SK-N-SH treated with all-trans-retinoic acid at 6 μM for 48 hours (cell line): ENCODE data around the gene CSF2RB.

Experiments
- ARNTL ChIP-seq: fragments of 450-650 bp; formaldehyde crosslinking; IDR thresholded peaks from 2 replicates; pipeline ENCODE4 v1.5.0; 2020; ENCODE audit warnings: low read depth, mild to moderate bottlenecking, moderate library complexity, borderline replicate concordance
- CSDC2 ChIP-seq: fragments of 250-450 bp; sonication (Bioruptor Pico); IDR thresholded peaks from 2 replicates; pipeline ENCODE4 v1.5.0; 2020; ENCODE audit warnings: mild to moderate bottlenecking, moderate library complexity
- PATZ1 ChIP-seq: fragments of 250-450 bp; sonication (Bioruptor Pico); IDR thresholded peaks from 2 replicates; pipeline ENCODE4 v1.8.0; 2020; ENCODE audit warnings: mild to moderate bottlenecking, moderate library complexity, borderline replicate concordance
- POU6F1 ChIP-seq: fragments of 250-450 bp; sonication (Bioruptor Pico); IDR thresholded peaks from 2 replicates; pipeline ENCODE4 v1.8.0; 2021; ENCODE audit warnings: low read depth, mild to moderate bottlenecking, moderate library complexity, borderline replicate concordance
- PPARA ChIP-seq: fragments of 250-450 bp; sonication (Bioruptor Pico); IDR thresholded peaks from 2 replicates; pipeline ENCODE4 v1.5.0; 2020; ENCODE audit warnings: mild to moderate bottlenecking, borderline replicate concordance
- TSHZ2 ChIP-seq: fragments of 250-450 bp; sonication (Bioruptor Pico); IDR thresholded peaks from 2 replicates; pipeline ENCODE4 v1.5.0; 2020; ENCODE audit warnings: mild to moderate bottlenecking, moderate library complexity
- ZNF70 ChIP-seq: fragments of 450-650 bp; formaldehyde crosslinking; IDR thresholded peaks from 2 replicates; pipeline ENCODE4 v1.5.0; 2020; ENCODE audit warnings: mild to moderate bottlenecking, moderate library complexity

- TF ChIP-seq PPARA (CRISPR knock-in tag) (no peak), ARNTL (no peak), ZNF70 (CRISPR knock-in tag) (no peak), POU6F1 (CRISPR knock-in tag) (no peak), TSHZ2 (CRISPR knock-in tag) (no peak), PATZ1 (CRISPR knock-in tag) (no peak), CSDC2 (CRISPR knock-in tag) (no peak)
These were observed 44.9 kb downstream of the CSF2RB start for GRCh38 chr22:36958366-36958765.
